GM20000 (cell line): Measurements from ENCODE around the gene TMED10.

ENCODE experiments used
- DNase-seq: peaks from one replicate; pipeline ENCODE4 v3.0.0; 2012; ENCODE audit warnings: low spot score
- TF ChIP-seq, protein P1 (sequence below): IDR thresholded peaks from 2 replicates; pipeline ENCODE4 v1.5.1; 2012; ENCODE audit warnings: mild to moderate bottlenecking, control low read depth; ENCODE audit errors: extremely low read depth, missing control alignments

The TMED10 gene

DNA sequence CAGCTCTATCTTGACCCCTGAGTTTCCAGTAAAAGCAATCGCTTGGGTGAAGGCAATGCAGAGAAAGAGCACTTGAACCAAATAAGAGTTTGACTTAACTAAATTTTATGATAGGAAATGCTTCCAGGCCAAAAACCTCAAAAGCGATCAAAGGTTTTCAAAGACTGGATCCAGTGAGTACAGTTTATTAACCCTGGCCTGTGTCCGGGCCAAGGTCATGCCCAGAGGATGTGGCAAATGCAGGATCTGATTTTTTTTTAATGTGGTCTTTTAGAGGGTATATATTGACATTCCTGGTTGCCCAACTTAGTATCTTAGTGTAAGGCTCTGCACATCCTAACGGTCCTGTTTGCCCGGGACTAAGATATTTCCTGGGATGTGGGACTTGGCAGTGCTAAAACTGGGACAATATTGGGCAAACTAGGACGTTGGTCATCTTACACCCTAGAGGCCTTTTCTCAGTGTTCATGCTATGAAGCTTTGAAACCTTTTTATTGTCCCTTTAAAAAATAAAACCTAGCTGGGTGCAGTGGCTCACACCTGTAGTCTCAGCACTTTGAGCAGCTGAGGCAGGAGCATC, 40.1 kb upstream of the TMED10 start:
- TF ChIP-seq, protein P1, sequence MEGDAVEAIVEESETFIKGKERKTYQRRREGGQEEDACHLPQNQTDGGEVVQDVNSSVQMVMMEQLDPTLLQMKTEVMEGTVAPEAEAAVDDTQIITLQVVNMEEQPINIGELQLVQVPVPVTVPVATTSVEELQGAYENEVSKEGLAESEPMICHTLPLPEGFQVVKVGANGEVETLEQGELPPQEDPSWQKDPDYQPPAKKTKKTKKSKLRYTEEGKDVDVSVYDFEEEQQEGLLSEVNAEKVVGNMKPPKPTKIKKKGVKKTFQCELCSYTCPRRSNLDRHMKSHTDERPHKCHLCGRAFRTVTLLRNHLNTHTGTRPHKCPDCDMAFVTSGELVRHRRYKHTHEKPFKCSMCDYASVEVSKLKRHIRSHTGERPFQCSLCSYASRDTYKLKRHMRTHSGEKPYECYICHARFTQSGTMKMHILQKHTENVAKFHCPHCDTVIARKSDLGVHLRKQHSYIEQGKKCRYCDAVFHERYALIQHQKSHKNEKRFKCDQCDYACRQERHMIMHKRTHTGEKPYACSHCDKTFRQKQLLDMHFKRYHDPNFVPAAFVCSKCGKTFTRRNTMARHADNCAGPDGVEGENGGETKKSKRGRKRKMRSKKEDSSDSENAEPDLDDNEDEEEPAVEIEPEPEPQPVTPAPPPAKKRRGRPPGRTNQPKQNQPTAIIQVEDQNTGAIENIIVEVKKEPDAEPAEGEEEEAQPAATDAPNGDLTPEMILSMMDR, result no peak
- no peak for DNase-seq

DNA sequence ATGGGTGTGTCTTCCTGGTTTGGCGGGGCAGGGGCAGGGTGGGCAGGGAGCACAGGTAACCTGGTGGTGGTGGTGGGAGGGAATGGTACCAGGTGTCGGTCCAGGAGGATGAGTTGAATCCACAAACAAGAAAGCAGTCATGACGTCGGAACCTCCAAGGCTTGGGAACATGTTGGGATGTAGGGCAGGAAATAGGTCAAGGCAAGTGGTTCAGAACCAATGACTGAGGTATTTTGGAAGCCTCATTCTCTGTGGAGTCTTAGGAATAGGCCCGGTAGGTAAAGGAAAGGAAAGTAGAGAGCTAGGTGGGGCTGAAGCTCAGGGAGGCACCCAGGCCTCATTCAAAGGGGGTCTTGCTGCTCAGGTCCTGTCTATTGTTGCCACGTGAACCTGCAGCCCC, 39.1 kb upstream of the TMED10 start:
- TF ChIP-seq, protein P1, result no peak
- DNase-seq, result no peak

DNA sequence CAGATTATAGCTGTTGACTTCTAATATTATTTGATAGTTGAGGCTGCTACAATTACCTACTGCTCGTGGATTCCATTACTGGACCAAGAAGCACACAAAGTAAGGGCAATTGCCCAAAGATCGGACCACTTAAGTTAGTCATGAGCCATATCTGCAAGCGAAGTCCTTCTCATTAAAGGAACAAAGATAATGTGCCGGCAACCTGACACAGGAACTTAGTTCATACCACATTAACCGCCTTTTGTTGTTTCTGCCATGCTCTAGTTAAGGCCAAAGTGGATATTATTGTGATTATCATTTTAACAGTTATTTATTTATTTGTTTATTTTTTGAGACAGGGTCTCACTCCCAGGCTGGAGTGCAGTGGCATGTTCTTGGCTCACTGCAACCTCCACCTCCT, 38.1 kb upstream of the TMED10 start:
- DNase-seq, result no peak
- TF ChIP-seq, protein P1, result no peak

DNA sequence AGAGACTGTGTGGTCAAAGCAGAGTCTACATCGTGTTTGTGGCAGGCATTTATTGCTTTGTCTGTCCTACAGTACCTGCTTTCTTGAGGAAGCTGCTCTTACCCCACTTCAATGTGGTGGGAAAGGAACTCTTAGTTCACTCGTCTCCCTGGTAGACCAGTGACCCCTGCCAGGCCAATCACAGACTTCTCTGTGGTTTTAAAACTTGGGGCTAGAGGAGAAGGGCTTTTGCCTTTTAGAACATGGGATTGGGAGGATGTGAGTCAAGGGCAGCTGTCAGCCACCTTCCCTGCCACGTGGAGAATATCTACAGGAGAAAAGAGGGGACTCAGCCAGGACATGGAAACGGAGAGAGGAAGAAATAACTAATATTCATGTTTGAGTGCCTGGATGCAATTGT, 36.8 kb upstream of the TMED10 start:
- DNase-seq, result no peak
- TF ChIP-seq, protein P1, result no peak

DNA sequence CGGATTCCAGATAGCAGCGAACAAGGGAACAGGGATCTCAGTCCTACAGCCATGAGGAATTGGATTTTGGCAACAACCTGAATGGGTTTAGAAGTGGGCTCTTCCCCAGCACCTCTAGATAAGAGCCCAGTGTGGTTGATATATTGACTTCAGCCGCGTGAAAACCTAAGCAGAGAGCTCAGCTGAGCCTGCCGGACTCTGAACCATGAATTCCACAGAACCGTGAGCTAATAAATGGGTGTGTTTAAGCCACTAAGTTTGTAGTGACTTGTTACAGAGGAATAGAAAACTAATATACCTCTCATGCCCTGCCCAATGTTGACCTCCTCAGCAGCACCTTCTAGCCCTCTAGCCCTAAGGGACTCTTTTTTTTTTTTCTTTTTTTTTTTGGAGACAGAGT, 32.4 kb upstream of the TMED10 start:
- TF ChIP-seq, protein P1, result no peak

DNA sequence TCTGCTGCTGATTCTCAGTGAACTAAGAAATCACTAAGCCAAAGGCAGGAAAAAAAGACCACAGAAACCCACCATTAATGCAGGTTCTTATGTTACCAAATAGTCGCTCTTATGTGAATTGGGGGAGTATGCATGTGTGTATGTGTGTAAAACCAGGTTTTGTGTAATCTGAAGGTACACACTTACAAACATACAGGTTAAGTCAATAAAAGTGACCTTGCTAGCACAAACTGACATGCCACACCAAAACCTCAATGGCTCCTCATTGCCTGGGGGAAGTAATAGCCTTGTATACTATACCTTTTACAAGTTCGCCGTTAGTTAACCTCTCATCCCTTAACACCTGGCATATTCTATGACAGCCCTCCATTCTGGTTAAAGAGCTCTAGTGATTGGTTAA, 29.8 kb upstream of the TMED10 start:
- TF ChIP-seq, protein P1, result no peak
- no peak for DNase-seq

More for the DNA sequence above, 32.4 kb upstream of the TMED10 start:
- DNase-seq, result no peak

DNA sequence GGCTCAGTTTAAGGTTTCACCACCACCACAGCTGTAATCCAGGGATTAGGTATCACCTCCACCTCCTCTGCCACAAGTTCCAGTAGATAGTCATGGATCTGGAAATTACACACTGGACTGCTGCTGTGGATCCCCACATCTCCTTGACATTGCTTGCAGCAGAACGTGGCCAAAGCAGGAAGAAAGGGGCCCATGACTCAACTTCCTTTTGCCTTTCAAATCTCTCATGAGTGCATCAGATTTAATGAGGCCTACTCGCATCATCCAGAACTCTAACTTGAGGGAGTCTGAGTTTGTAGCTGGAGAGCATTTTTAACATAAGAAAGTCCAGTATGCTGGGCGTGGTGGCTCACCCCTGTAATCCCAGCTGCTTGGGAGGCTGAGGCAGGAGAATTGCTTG, 29.2 kb upstream of the TMED10 start:
- no peak for DNase-seq
- TF ChIP-seq, protein P1, result no peak

DNA sequence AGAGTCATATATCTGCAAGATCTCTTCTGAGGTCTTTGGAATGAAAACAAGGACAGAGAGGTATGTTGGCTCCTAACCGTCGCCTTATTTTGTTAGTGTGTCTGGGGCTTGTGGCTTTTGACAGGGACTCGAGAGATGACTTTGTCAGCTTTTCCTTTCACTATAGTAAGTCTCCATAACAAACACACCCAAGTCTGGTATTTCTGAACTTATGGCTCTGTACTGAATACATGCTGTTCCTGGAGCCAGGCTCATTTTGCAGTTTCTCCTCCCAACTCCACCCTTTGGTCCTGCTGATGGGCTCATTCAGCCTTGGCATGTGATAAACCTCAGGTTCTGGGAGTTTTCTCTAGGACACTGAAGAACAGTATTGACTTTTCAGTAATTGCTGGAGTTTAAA, 27.7 kb upstream of the TMED10 start:
- TF ChIP-seq, protein P1, result no peak
- DNase-seq, result no peak
